HepG2 (cell line): ENCODE data around the gene GRK6. TPM values are rescaled to one million over a fixed set of nuclear protein-coding genes. Genes with fewer than 3 reads are reported as not detected.
A peak's percentile ranks its signal among the peaks of the same experiment; 100 is the strongest.

Experiments
- AGO1 ChIP-seq: fragments of 200-400 bp; formaldehyde crosslinking; IDR thresholded peaks from 2 replicates; pipeline ENCODE4 v1.6.1; 2017; ENCODE audit warnings: mild to moderate bottlenecking, low read depth, low read length, moderate library complexity; ENCODE audit not compliant: poor library complexity, severe bottlenecking
- AGO2 ChIP-seq: fragments of 200-400 bp; formaldehyde crosslinking; optimal IDR thresholded peaks from 2 replicates; pipeline ENCODE3; 2017; ENCODE audit warnings: mild to moderate bottlenecking, low read depth, low read length, moderate library complexity
- ARHGAP35 ChIP-seq: sonication (generic); formaldehyde crosslinking; IDR thresholded peaks from 2 replicates; pipeline ENCODE4 v1.9.0; 2022; ENCODE audit warnings: mild to moderate bottlenecking, inconsistent platforms, moderate library complexity, missing genetic modification reagents, borderline replicate concordance
- NAIF1 ChIP-seq: sonication (generic); formaldehyde crosslinking; IDR thresholded peaks from 2 replicates; pipeline ENCODE4 v1.5.0; 2020; ENCODE audit warnings: mild to moderate bottlenecking, missing genetic modification reagents, borderline replicate concordance
- NCOA5 ChIP-seq: sonication (generic); formaldehyde crosslinking; IDR thresholded peaks from 2 replicates; pipeline ENCODE4 v1.4.0; 2020; ENCODE audit warnings: missing genetic modification reagents
- NONO ChIP-seq, 2 experiments: fragments of 450-650 bp in 1 of 2; sonication (generic) in 1 of 2; formaldehyde crosslinking in 1 of 2; IDR thresholded peaks in 1 of 2; conservative IDR thresholded peaks in 1 of 2; 2 replicates each; pipeline versions ENCODE4 v1.6.1 to v1.8.0; 2017 to 2022; ENCODE audit warnings: mild to moderate bottlenecking in 1 of 2, missing genetic modification reagents in 1 of 2, moderate library complexity in 1 of 2
- PITX1 ChIP-seq: sonication (generic); formaldehyde crosslinking; IDR thresholded peaks from 2 replicates; pipeline ENCODE4 v1.5.1; 2020; ENCODE audit warnings: mild to moderate bottlenecking, missing genetic modification reagents
- ZBTB20 ChIP-seq: sonication (generic); formaldehyde crosslinking; IDR thresholded peaks from 2 replicates; pipeline ENCODE4 v1.8.1; 2023; ENCODE audit warnings: missing genetic modification reagents, low read depth, mild to moderate bottlenecking, borderline replicate concordance
- ZBTB38 ChIP-seq: sonication (generic); formaldehyde crosslinking; IDR thresholded peaks from 2 replicates; pipeline ENCODE4 v1.5.1; 2020; ENCODE audit warnings: mild to moderate bottlenecking, missing genetic modification reagents
- ZC3H13 ChIP-seq: sonication (generic); formaldehyde crosslinking; IDR thresholded peaks from 2 replicates; pipeline ENCODE4 v1.8.1; 2023; ENCODE audit warnings: mild to moderate bottlenecking, missing genetic modification reagents, moderate library complexity
- ZNF180 ChIP-seq: sonication (generic); formaldehyde crosslinking; IDR thresholded peaks from 2 replicates; pipeline ENCODE4 v1.4.0; 2020; ENCODE audit warnings: low read depth, missing genetic modification reagents, borderline replicate concordance
- ZNF260 ChIP-seq: sonication (generic); formaldehyde crosslinking; IDR thresholded peaks from 2 replicates; pipeline ENCODE4 v1.4.0; 2020; ENCODE audit warnings: missing genetic modification reagents, low read depth, mild to moderate bottlenecking, borderline replicate concordance
- ZNF430 ChIP-seq: sonication (generic); formaldehyde crosslinking; IDR thresholded peaks from 2 replicates; pipeline ENCODE4 v1.9.0; 2021; ENCODE audit warnings: mild to moderate bottlenecking, missing genetic modification reagents
- ZNF674 ChIP-seq: sonication (generic); formaldehyde crosslinking; IDR thresholded peaks from 2 replicates; pipeline ENCODE4 v1.5.0; 2020; ENCODE audit warnings: low read depth, mild to moderate bottlenecking, missing genetic modification reagents
- ZNF879 ChIP-seq: sonication (generic); formaldehyde crosslinking; IDR thresholded peaks from 2 replicates; pipeline ENCODE4 v1.8.1; 2023; ENCODE audit warnings: missing genetic modification reagents
- polyA plus RNA-seq, 8 experiments: library from polyadenylated mRNA; depleted of rRNA in 3 of 8; stranded (reverse) in 7 of 8; unstranded in 1 of 8; fragments of >200 nt; fragmentation: Illumina TruSeq in 4 of 8; extraction: Trizol in 4 of 8; gene quantifications; 2 replicates each; pipeline versions ENCODE4 v1.2.1 to v1.2.3, GENCODE V29; 2011 to 2016; ENCODE audit warnings: low read depth in 4 of 8, missing spikeins in 1 of 8, mixed read lengths in 1 of 8; ENCODE audit not compliant: insufficient read depth in 1 of 8
- total RNA-seq, 5 experiments: library from RNA; depleted of rRNA; stranded (reverse); fragments of >200 nt; fragmentation: Illumina TruSeq; extraction: Trizol; gene quantifications; 2 replicates each; pipeline ENCODE4 v1.2.3, GENCODE V29; 2016; ENCODE audit warnings: low read depth in 1 of 5
- TF ChIP-seq, protein P1 (sequence below): sonication (generic); formaldehyde crosslinking; IDR thresholded peaks from 2 replicates; pipeline ENCODE4 v1.4.0; 2020; ENCODE audit warnings: missing genetic modification reagents, borderline replicate concordance
- TF ChIP-seq, protein P2 (sequence below): sonication (generic); formaldehyde crosslinking; IDR thresholded peaks from 2 replicates; pipeline ENCODE4 v1.5.1; 2020; ENCODE audit warnings: mild to moderate bottlenecking, missing genetic modification reagents, moderate library complexity
- TF ChIP-seq, protein P3 (sequence below): IDR thresholded peaks from 2 replicates; pipeline ENCODE4 v1.6.1; 2016
- TF ChIP-seq, protein P4 (sequence below): sonication (generic); formaldehyde crosslinking; IDR thresholded peaks from 2 replicates; pipeline ENCODE4 v1.4.0; 2020; ENCODE audit warnings: mild to moderate bottlenecking, missing genetic modification reagents

GRK6 gene
- total and polyA plus RNA-seq, 2 of the 13 experiments (the other 11 are each of a cell fraction or from before 2014, with no cell fraction given), result 13.2 to 19.9 TPM

DNA sequence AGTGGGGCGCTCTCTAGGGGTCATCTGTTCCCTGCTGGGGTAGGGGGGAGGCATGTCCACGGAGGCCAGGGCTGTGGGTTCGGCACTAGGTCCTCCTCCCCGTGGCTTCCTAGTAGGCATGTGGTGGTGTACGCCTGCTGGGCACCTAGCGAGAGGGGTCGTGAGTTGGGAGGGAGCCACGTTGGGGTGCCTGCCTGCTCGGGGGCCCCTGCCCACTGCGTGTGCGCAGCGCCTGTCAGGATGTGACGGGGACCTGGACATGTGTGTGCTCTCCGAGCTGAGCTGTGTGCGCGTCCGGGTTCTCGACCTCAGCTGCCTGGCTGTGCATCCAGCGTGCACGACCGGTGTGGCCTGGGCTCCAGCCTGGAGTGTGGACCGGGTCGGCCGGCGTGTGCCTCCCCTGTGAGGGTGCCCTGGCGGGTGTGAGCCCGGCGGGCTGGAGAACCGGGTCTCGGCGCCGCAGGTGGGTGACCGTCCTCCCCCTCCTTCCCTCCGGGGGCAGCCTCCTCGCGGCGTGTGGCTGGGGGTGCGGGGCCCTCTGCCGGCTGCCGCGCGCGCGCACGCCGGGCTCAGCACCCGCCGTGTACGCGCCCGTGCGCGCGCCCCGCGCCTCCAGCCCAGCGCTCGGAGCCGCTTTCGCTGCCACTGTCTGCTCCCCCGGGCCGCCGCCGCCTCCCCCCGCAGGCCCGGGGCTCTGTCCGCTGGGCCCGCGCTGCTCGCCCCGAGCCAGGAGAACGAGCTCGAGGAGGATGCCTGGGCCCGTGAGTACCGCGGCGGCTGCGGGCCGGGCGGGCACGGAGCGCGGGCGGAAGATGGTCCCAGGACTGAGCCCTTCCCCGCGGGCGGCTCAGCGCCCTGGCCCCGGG is 20.0 kb downstream of the GRK6 start, which contains the start of gene PRR7 (continued):
- TF ChIP-seq ARHGAP35 (CRISPR knock-in tag) (0 out of 2 replicates have a peak, but pooled peaks have one; percentile 65), ZNF260 (CRISPR knock-in tag) (no peak), AGO2 (peak; percentile 90), ZBTB38 (CRISPR knock-in tag) (peak; percentile 82), NAIF1 (CRISPR knock-in tag) (no peak), ZC3H13 (CRISPR knock-in tag) (0 out of 2 replicates have a peak, but pooled peaks have one; percentile 17), AGO1 (peak; percentile 97), NCOA5 (no peak), ZNF879 (CRISPR knock-in tag) (0 out of 2 replicates have a peak, but pooled peaks have one; percentile 1), ZNF430 (CRISPR knock-in tag) (0 out of 2 replicates have a peak, but pooled peaks have one; percentile 20), ZNF180 (CRISPR knock-in tag) (no peak), PITX1 (CRISPR knock-in tag) (0 out of 2 replicates have a peak, but pooled peaks have one; percentile 24), ZNF674 (CRISPR knock-in tag) (0 out of 2 replicates have a peak, but pooled peaks have one; percentile 62), NONO (IDR thresholded peaks at IDR 0.05) (no peak), NONO (CRISPR knock-in tag; conservative IDR thresholded peaks at IDR 0.05) (0 out of 2 replicates have a peak, but pooled peaks have one; percentile 23), ZBTB20 (CRISPR knock-in tag) (0 out of 2 replicates have a peak, but pooled peaks have one; percentile 19)
- TF ChIP-seq, protein P1, sequence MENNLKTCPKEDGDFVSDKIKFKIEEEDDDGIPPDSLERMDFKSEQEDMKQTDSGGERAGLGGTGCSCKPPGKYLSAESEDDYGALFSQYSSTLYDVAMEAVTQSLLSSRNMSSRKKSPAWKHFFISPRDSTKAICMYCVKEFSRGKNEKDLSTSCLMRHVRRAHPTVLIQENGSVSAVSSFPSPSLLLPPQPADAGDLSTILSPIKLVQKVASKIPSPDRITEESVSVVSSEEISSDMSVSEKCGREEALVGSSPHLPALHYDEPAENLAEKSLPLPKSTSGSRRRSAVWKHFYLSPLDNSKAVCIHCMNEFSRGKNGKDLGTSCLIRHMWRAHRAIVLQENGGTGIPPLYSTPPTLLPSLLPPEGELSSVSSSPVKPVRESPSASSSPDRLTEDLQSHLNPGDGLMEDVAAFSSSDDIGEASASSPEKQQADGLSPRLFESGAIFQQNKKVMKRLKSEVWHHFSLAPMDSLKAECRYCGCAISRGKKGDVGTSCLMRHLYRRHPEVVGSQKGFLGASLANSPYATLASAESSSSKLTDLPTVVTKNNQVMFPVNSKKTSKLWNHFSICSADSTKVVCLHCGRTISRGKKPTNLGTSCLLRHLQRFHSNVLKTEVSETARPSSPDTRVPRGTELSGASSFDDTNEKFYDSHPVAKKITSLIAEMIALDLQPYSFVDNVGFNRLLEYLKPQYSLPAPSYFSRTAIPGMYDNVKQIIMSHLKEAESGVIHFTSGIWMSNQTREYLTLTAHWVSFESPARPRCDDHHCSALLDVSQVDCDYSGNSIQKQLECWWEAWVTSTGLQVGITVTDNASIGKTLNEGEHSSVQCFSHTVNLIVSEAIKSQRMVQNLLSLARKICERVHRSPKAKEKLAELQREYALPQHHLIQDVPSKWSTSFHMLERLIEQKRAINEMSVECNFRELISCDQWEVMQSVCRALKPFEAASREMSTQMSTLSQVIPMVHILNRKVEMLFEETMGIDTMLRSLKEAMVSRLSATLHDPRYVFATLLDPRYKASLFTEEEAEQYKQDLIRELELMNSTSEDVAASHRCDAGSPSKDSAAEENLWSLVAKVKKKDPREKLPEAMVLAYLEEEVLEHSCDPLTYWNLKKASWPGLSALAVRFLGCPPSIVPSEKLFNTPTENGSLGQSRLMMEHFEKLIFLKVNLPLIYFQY (CRISPR knock-in tag), result no peak
- TF ChIP-seq, protein P2, sequence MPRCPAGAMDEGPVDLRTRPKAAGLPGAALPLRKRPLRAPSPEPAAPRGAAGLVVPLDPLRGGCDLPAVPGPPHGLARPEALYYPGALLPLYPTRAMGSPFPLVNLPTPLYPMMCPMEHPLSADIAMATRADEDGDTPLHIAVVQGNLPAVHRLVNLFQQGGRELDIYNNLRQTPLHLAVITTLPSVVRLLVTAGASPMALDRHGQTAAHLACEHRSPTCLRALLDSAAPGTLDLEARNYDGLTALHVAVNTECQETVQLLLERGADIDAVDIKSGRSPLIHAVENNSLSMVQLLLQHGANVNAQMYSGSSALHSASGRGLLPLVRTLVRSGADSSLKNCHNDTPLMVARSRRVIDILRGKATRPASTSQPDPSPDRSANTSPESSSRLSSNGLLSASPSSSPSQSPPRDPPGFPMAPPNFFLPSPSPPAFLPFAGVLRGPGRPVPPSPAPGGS (CRISPR knock-in tag), result peak; percentile 69; the same call in 1 of the 2 replicates
- TF ChIP-seq, protein P3, sequence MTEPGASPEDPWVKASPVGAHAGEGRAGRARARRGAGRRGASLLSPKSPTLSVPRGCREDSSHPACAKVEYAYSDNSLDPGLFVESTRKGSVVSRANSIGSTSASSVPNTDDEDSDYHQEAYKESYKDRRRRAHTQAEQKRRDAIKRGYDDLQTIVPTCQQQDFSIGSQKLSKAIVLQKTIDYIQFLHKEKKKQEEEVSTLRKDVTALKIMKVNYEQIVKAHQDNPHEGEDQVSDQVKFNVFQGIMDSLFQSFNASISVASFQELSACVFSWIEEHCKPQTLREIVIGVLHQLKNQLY, result no peak
- TF ChIP-seq, protein P4, sequence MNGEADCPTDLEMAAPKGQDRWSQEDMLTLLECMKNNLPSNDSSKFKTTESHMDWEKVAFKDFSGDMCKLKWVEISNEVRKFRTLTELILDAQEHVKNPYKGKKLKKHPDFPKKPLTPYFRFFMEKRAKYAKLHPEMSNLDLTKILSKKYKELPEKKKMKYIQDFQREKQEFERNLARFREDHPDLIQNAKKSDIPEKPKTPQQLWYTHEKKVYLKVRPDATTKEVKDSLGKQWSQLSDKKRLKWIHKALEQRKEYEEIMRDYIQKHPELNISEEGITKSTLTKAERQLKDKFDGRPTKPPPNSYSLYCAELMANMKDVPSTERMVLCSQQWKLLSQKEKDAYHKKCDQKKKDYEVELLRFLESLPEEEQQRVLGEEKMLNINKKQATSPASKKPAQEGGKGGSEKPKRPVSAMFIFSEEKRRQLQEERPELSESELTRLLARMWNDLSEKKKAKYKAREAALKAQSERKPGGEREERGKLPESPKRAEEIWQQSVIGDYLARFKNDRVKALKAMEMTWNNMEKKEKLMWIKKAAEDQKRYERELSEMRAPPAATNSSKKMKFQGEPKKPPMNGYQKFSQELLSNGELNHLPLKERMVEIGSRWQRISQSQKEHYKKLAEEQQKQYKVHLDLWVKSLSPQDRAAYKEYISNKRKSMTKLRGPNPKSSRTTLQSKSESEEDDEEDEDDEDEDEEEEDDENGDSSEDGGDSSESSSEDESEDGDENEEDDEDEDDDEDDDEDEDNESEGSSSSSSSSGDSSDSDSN (CRISPR knock-in tag), result peak; percentile 48
